HG03039 (cell line): ENCODE measurements around the gene MACC1.

Source experiments
- ATAC-seq: cut with Tn5 transposase; IDR thresholded peaks from one replicate; pipeline ENCODE4 v1.9.1; 2021; ENCODE audit warnings: mild to moderate bottlenecking, moderate library complexity; ENCODE audit not compliant: unreplicated experiment

The MACC1 gene

GRCh38 chr7:20229646-20230500 is 12.7 kb upstream of the MACC1 start:
- ATAC-seq: no peak

GRCh38 chr7:20229081-20229480 is 11.9 kb upstream of the MACC1 start:
- no peak for ATAC-seq

- no peak for ATAC-seq
Observed at GRCh38 chr7:20228654-20229053, 11.5 kb upstream of the MACC1 start.

- ATAC-seq: no peak
Observed at GRCh38 chr7:20227291-20227795, 10.2 kb upstream of the MACC1 start.

GRCh38 chr7:20226860-20227259 is 9.7 kb upstream of the MACC1 start:
- ATAC-seq: no peak

- no peak for ATAC-seq
Observed at GRCh38 chr7:20225384-20225783, 8.2 kb upstream of the MACC1 start.

- no peak for ATAC-seq
Observed at GRCh38 chr7:20224025-20224424, 6.8 kb upstream of the MACC1 start.

- no peak for ATAC-seq
Observed at GRCh38 chr7:20223356-20223755, 6.2 kb upstream of the MACC1 start.

GRCh38 chr7:20222219-20222828 is 5.1 kb upstream of the MACC1 start:
- ATAC-seq: no peak

GRCh38 chr7:20220921-20221547 is 3.9 kb upstream of the MACC1 start:
- ATAC-seq: no peak

- ATAC-seq: peak; percentile 2
Observed at GRCh38 chr7:20220293-20220761, 3.1 kb upstream of the MACC1 start.

- peak; percentile 73 for ATAC-seq
Observed at GRCh38 chr7:20219446-20220292, 2.5 kb upstream of the MACC1 start.

GRCh38 chr7:20219062-20219445 is 1.9 kb upstream of the MACC1 start:
- no peak for ATAC-seq

- no peak for ATAC-seq
Observed at GRCh38 chr7:20218279-20218678, 1.1 kb upstream of the MACC1 start.

- no peak for ATAC-seq
Observed at GRCh38 chr7:20216406-20217036, 663 bp downstream of the MACC1 start.

- ATAC-seq: no peak
Observed at GRCh38 chr7:20214921-20215669, 2.1 kb downstream of the MACC1 start.

GRCh38 chr7:20214132-20214531 is 3.1 kb downstream of the MACC1 start:
- ATAC-seq: no peak

GRCh38 chr7:20213378-20213777 is 3.8 kb downstream of the MACC1 start:
- ATAC-seq: no peak

GRCh38 chr7:20211376-20211775 is 5.8 kb downstream of the MACC1 start:
- no peak for ATAC-seq
